Chondrocyte (in vitro differentiated cells): ENCODE data around the gene LONRF3. TPM values are rescaled to one million over a fixed set of nuclear protein-coding genes. Genes with fewer than 3 reads are reported as not detected.

Source experiments
- DNase-seq: peaks from one replicate; pipeline ENCODE4 v3.0.0; 2021; ENCODE audit warnings: mixed read lengths, low spot score
- H3K27ac Mint-ChIP-seq: one replicate; pipeline ENCODE4 v1.8.0; 2021; ENCODE audit warnings: mild to moderate bottlenecking, moderate library complexity, mixed read lengths; ENCODE audit not compliant: unreplicated experiment
- H3K27me3 Mint-ChIP-seq: 2 replicates; pipeline ENCODE4 v1.8.0; 2021; ENCODE audit warnings: low read depth, mixed read lengths
- H3K36me3 Mint-ChIP-seq: 2 replicates; pipeline ENCODE4 v1.8.0; 2021; ENCODE audit warnings: low read depth, mixed read lengths
- H3K4me1 Mint-ChIP-seq: 2 replicates; pipeline ENCODE4 v1.8.0; 2021; ENCODE audit warnings: low read depth, mild to moderate bottlenecking, mixed read lengths
- H3K4me3 Mint-ChIP-seq: one replicate; pipeline ENCODE4 v1.8.0; 2021; ENCODE audit warnings: mild to moderate bottlenecking, moderate library complexity, mixed read lengths; ENCODE audit not compliant: unreplicated experiment
- H3K9me3 Mint-ChIP-seq: 2 replicates; pipeline ENCODE4 v1.8.0; 2021; ENCODE audit warnings: low read depth, mixed read lengths
- CTCF ChIP-seq: fragments of 200-600 bp; sonication (generic); IDR thresholded peaks from 2 replicates; pipeline ENCODE4 v1.5.0; 2021; ENCODE audit warnings: antibody characterized with exemption, mild to moderate bottlenecking, moderate library complexity
- total RNA-seq: library from RNA; stranded (reverse); gene quantifications from 3 replicates; pipeline ENCODE4 v1.2.1, GENCODE V29; 2021

The LONRF3 gene
- total RNA-seq, 1 donor from 2014 or later: 0.07 TPM

- H3K4me1 Mint-ChIP-seq: peaks cover 25% of the 10 kb centered on the region
- peaks cover 8% of the 10 kb centered on the region for H3K9me3 Mint-ChIP-seq
- TF ChIP-seq CTCF: no peak
- H3K27me3 Mint-ChIP-seq: no peaks in the 10 kb centered on the region
- no peak overlapping the region for H3K4me3 Mint-ChIP-seq
- peak overlapping the region; percentile 65 for H3K27ac Mint-ChIP-seq
- DNase-seq: no peak
- H3K36me3 Mint-ChIP-seq: no peaks in the 10 kb centered on the region
Measured at GRCh38 chrX:119041175-119041574, 66.8 kb downstream of the LONRF3 start.

- no peaks in the 10 kb centered on the region for H3K36me3 Mint-ChIP-seq
- H3K4me3 Mint-ChIP-seq: no peak overlapping the region
- DNase-seq: no peak
- H3K4me1 Mint-ChIP-seq: peaks cover 19% of the 10 kb centered on the region
- no peak overlapping the region for H3K27ac Mint-ChIP-seq
- no peaks in the 10 kb centered on the region for H3K27me3 Mint-ChIP-seq
- no peak for TF ChIP-seq CTCF
- H3K9me3 Mint-ChIP-seq: peaks cover 11% of the 10 kb centered on the region
Measured at GRCh38 chrX:119042040-119042439, 67.6 kb downstream of the LONRF3 start.

GRCh38 chrX:119042996-119043395 is 68.6 kb downstream of the LONRF3 start:
- Mint-ChIP-seq H3K9me3 (peaks cover 13% of the 10 kb centered on the region), H3K36me3 (no peaks in the 10 kb centered on the region), H3K4me3 (no peak overlapping the region), H3K4me1 (peaks cover 19% of the 10 kb centered on the region), H3K27ac (no peak overlapping the region), H3K27me3 (no peaks in the 10 kb centered on the region)
- DNase-seq: no peak
- TF ChIP-seq CTCF: no peak

GRCh38 chrX:119045884-119046283 is 71.5 kb downstream of the LONRF3 start:
- no peaks in the 10 kb centered on the region for H3K36me3 Mint-ChIP-seq
- H3K27ac Mint-ChIP-seq: no peak overlapping the region
- peaks cover 3% of the 10 kb centered on the region for H3K27me3 Mint-ChIP-seq
- peaks cover 28% of the 10 kb centered on the region for H3K9me3 Mint-ChIP-seq
- H3K4me3 Mint-ChIP-seq: no peak overlapping the region
- H3K4me1 Mint-ChIP-seq: peaks cover 10% of the 10 kb centered on the region
- no peak for TF ChIP-seq CTCF
- no peak for DNase-seq

- no peak overlapping the region for H3K27ac Mint-ChIP-seq
- no peak overlapping the region for H3K4me3 Mint-ChIP-seq
- H3K4me1 Mint-ChIP-seq: no peaks in the 10 kb centered on the region
- H3K36me3 Mint-ChIP-seq: no peaks in the 10 kb centered on the region
- no peak for TF ChIP-seq CTCF
- peaks cover 6% of the 10 kb centered on the region for H3K9me3 Mint-ChIP-seq
- H3K27me3 Mint-ChIP-seq: peaks cover under 1% of the 10 kb centered on the region
- no peak for DNase-seq
Measured at GRCh38 chrX:119055687-119056086, 81.3 kb downstream of the LONRF3 start.
